H1 (cell line): ENCODE measurements around the gene CD72. TPM values are rescaled to one million over a fixed set of nuclear protein-coding genes. Genes with fewer than 3 reads are reported as not detected.

Experiments used
- CTCF ChIA-PET: fragments of 300-600 bp; sonication (Branson Sonifier 250); formaldehyde crosslinking; loops from one replicate; lab custom pipeline; 2021; ENCODE audit not compliant: partially characterized antibody; lab: Charles Lee
- POLR2A ChIA-PET: fragments of 300-600 bp; sonication (Branson Sonifier 250); formaldehyde crosslinking; loops from one replicate; lab custom pipeline; 2021; ENCODE audit warnings: inconsistent platforms; ENCODE audit not compliant: partially characterized antibody; lab: Charles Lee
- DNase-seq, 2 experiments: peaks; one replicate each; pipeline versions ENCODE4 v3.0.0 to v3.0.0-alpha.2; 2010 to 2022; ENCODE audit warnings: low spot score in 2 of 2, low read depth in 1 of 2, mixed read lengths in 1 of 2
- FAIRE-seq: peaks from 2 replicates; lab custom pipeline; 2011; peaks lifted over from hg19 to GRCh38; lab: Jason Lieb, UNC
- H2AFZ ChIP-seq: 2 replicates; pipeline ENCODE4 v1.8.1; 2012; ENCODE audit warnings: low read length, inconsistent platforms
- H2AK5ac ChIP-seq: 2 replicates; pipeline ENCODE4 v1.6.1; 2013; ENCODE audit warnings: low read depth, low read length
- H2BK120ac ChIP-seq: replicated peaks from 2 replicates; pipeline ENCODE3; 2013; ENCODE audit warnings: low read depth, low read length, inconsistent platforms
- H2BK12ac ChIP-seq: 2 replicates; pipeline ENCODE4 v1.6.1; 2013; ENCODE audit warnings: low read depth, low read length
- H2BK15ac ChIP-seq: 2 replicates; pipeline ENCODE4 v1.6.1; 2013; ENCODE audit warnings: low read length
- H2BK20ac ChIP-seq: 2 replicates; pipeline ENCODE4 v1.6.1; 2013; ENCODE audit warnings: low read length
- H2BK5ac ChIP-seq: 2 replicates; pipeline ENCODE4 v1.6.1; 2013; ENCODE audit warnings: low read depth, low read length
- H3K14ac ChIP-seq: 2 replicates; pipeline ENCODE4 v1.6.1; 2013; ENCODE audit warnings: inconsistent platforms; ENCODE audit not compliant: insufficient read length
- H3K18ac ChIP-seq: 2 replicates; pipeline ENCODE4 v1.6.1; 2013; ENCODE audit warnings: low read length; ENCODE audit errors: extremely low read depth
- H3K23ac ChIP-seq: 2 replicates; pipeline ENCODE4 v1.6.1; 2013; ENCODE audit warnings: inconsistent platforms; ENCODE audit not compliant: insufficient read length
- H3K23me2 ChIP-seq: 2 replicates; pipeline ENCODE4 v1.6.1; 2013; ENCODE audit warnings: low read depth, low read length
- H3K27ac ChIP-seq: 2 replicates; pipeline ENCODE4 v1.6.1; 2011; ENCODE audit warnings: low read depth, low read length, inconsistent platforms
- H3K27me3 ChIP-seq, 4 experiments: replicated peaks in 1 of 4; 1 replicate in 1 of 4; 2 replicates in 3 of 4; pipeline versions ENCODE4 v1.6.1 to v1.8.1; 2011 to 2013; ENCODE audit warnings: low read length in 3 of 4, mild to moderate bottlenecking in 3 of 4, inconsistent platforms in 2 of 4, mixed read lengths in 2 of 4, moderate library complexity in 1 of 4; ENCODE audit not compliant: control insufficient read depth in 3 of 4, insufficient read depth in 3 of 4; ENCODE audit errors: extremely low read depth in 1 of 4
- H3K36me3 ChIP-seq, 4 experiments: 2 replicates each; pipeline versions ENCODE4 v1.6.1 to v1.8.1; 2011 to 2013; ENCODE audit warnings: mild to moderate bottlenecking in 4 of 4, low read length in 3 of 4, moderate library complexity in 2 of 4, control low read depth in 1 of 4, inconsistent platforms in 1 of 4; ENCODE audit not compliant: insufficient read depth in 4 of 4, control insufficient read depth in 2 of 4
- H3K4ac ChIP-seq: replicated peaks from 2 replicates; pipeline ENCODE3; 2013; ENCODE audit warnings: low read length, low read depth, mixed read lengths, inconsistent platforms; ENCODE audit not compliant: insufficient read length
- H3K4me1 ChIP-seq, 4 experiments: replicated peaks in 1 of 4; 1 replicate in 1 of 4; 2 replicates in 3 of 4; pipeline versions ENCODE4 v1.6.1 to v1.8.1; 2011 to 2013; ENCODE audit warnings: low read length in 3 of 4, inconsistent platforms in 2 of 4, mixed read lengths in 1 of 4; ENCODE audit not compliant: insufficient read depth in 4 of 4, control insufficient read depth in 3 of 4
- H3K4me2 ChIP-seq, 2 experiments: 2 replicates each; pipeline versions ENCODE4 v1.6.1 to v1.8.1; 2011 to 2013; ENCODE audit warnings: low read depth in 2 of 2, low read length in 2 of 2, control low read depth in 1 of 2, inconsistent platforms in 1 of 2, mild to moderate bottlenecking in 1 of 2; ENCODE audit not compliant: insufficient read depth in 1 of 2
- H3K4me3 ChIP-seq, 4 experiments: fragments of 200-600, 300-600 bp in 1 of 4; sonication (generic), shearing (Covaris generic), sonication (Bioruptor Twin) in 1 of 4; 2 replicates each; pipeline versions ENCODE4 v1.5.1 to v1.8.1; 2011 to 2016; ENCODE audit warnings: low read length in 4 of 4, low read depth in 3 of 4, control low read depth in 2 of 4, inconsistent platforms in 2 of 4, mild to moderate bottlenecking in 2 of 4, mixed read lengths in 1 of 4, moderate library complexity in 1 of 4; ENCODE audit not compliant: insufficient read depth in 2 of 4; ENCODE audit errors: extremely low read depth in 1 of 4
- H3K56ac ChIP-seq: replicated peaks from 2 replicates; pipeline ENCODE3; 2013; ENCODE audit warnings: low read depth, mild to moderate bottlenecking, mixed read lengths, low read length, inconsistent platforms; ENCODE audit not compliant: insufficient read length
- H3K79me1 ChIP-seq: 2 replicates; pipeline ENCODE4 v1.6.1; 2013; ENCODE audit warnings: low read depth, low read length, control low read depth
- H3K79me2 ChIP-seq, 2 experiments: 2 replicates each; pipeline versions ENCODE4 v1.6.1 to v1.8.1; 2012 to 2013; ENCODE audit warnings: low read length in 2 of 2, mild to moderate bottlenecking in 2 of 2, inconsistent platforms in 1 of 2; ENCODE audit not compliant: insufficient read depth in 2 of 2, control insufficient read depth in 1 of 2
- H3K9ac ChIP-seq, 4 experiments: replicated peaks in 1 of 4; 1 replicate in 1 of 4; 2 replicates in 3 of 4; pipeline versions ENCODE4 v1.6.1 to v1.8.1; 2011 to 2013; ENCODE audit warnings: low read depth in 3 of 4, low read length in 3 of 4, control low read depth in 2 of 4, mild to moderate bottlenecking in 2 of 4, moderate library complexity in 2 of 4, inconsistent platforms in 1 of 4; ENCODE audit errors: extremely low read depth in 1 of 4
- H3K9me3 ChIP-seq, 2 experiments: 2 replicates each; pipeline versions ENCODE4 v1.6.1 to v1.8.1; 2012 to 2013; ENCODE audit warnings: mild to moderate bottlenecking in 2 of 2, moderate library complexity in 2 of 2, control low read depth in 1 of 2, inconsistent platforms in 1 of 2, low read depth in 1 of 2, low read length in 1 of 2, mixed read lengths in 1 of 2; ENCODE audit not compliant: insufficient read depth in 2 of 2
- H4K20me1 ChIP-seq, 2 experiments: replicated peaks in 1 of 2; 2 replicates each; pipeline versions ENCODE3 to v1.8.1; 2011 to 2013; ENCODE audit warnings: inconsistent platforms in 2 of 2, low read length in 2 of 2, mild to moderate bottlenecking in 1 of 2; ENCODE audit not compliant: insufficient read depth in 2 of 2, control insufficient read depth in 1 of 2
- H4K5ac ChIP-seq: 2 replicates; pipeline ENCODE4 v1.6.1; 2013; ENCODE audit warnings: low read length, low read depth, mixed read lengths, inconsistent platforms; ENCODE audit not compliant: insufficient read length
- H4K8ac ChIP-seq: 2 replicates; pipeline ENCODE4 v1.8.0; 2013; ENCODE audit warnings: mild to moderate bottlenecking, moderate library complexity, low read length, inconsistent platforms; ENCODE audit not compliant: insufficient read depth; ENCODE audit errors: extremely low read depth
- H4K91ac ChIP-seq: replicated peaks from 2 replicates; pipeline ENCODE3; 2013; ENCODE audit warnings: low read length, mixed read lengths, inconsistent platforms; ENCODE audit not compliant: insufficient read length
- BCL11A ChIP-seq, 2 experiments: IDR thresholded peaks; one replicate each; pipeline ENCODE4 v1.6.1; 2011; ENCODE audit warnings: low read depth in 2 of 2, low read length in 2 of 2, mild to moderate bottlenecking in 2 of 2
- CHD2 ChIP-seq: IDR thresholded peaks from 2 replicates; pipeline ENCODE4 v1.6.1; 2012; ENCODE audit warnings: low read length, improper control_type of control experiment
- EP300 ChIP-seq, 2 experiments: IDR thresholded peaks; 1 replicate in 1 of 2; 2 replicates in 1 of 2; pipeline ENCODE4 v1.6.1; 2011 to 2012; ENCODE audit warnings: low read depth in 2 of 2, low read length in 2 of 2, mild to moderate bottlenecking in 2 of 2, borderline replicate concordance in 1 of 2, inconsistent platforms in 1 of 2, moderate library complexity in 1 of 2
- GABPA ChIP-seq: IDR thresholded peaks from 2 replicates; pipeline ENCODE4 v1.6.1; 2011; ENCODE audit warnings: mild to moderate bottlenecking, low read length, moderate library complexity, borderline replicate concordance; ENCODE audit not compliant: insufficient read depth
- JUN ChIP-seq: IDR thresholded peaks from 2 replicates; pipeline ENCODE4 v1.6.1; 2011; ENCODE audit warnings: low read depth, mild to moderate bottlenecking, improper control_type of control experiment, low read length
- SAP30 ChIP-seq: fragments of 300-600 bp; sonication (generic); IDR thresholded peaks from 2 replicates; pipeline ENCODE4 v1.7.1; 2012; ENCODE audit warnings: low read length, moderate library complexity, mild to moderate bottlenecking, inconsistent platforms; ENCODE audit not compliant: insufficient read depth, insufficient replicate concordance
- SP1 ChIP-seq: IDR thresholded peaks from 2 replicates; pipeline ENCODE4 v1.6.1; 2011; ENCODE audit warnings: low read depth, low read length
- SP4 ChIP-seq: IDR thresholded peaks from 2 replicates; pipeline ENCODE4 v1.6.1; 2012; ENCODE audit warnings: low read length, inconsistent platforms
- WGBS, 2 experiments: shearing (Covaris generic) in 1 of 2; methylation state at CpG; one replicate each; pipeline versions ENCODE4 v1.1.6 to v1.1.7; 2013 to 2015; ENCODE audit warnings: low lambda C conversion rate in 2 of 2, mixed read lengths in 2 of 2, inconsistent platforms in 1 of 2, low coverage in 1 of 2, missing lambda C conversion rate in 1 of 2; ENCODE audit not compliant: insufficient replicate concordance in 2 of 2, insufficient coverage in 1 of 2, insufficient read length in 1 of 2; ENCODE audit errors: extremely low coverage in 1 of 2, missing lambda C conversion rate in 1 of 2; 5-methylcytosine and 5-hydroxymethylcytosine counted together
- polyA plus RNA-seq, 7 experiments: library from polyadenylated mRNA; depleted of rRNA in 3 of 7; stranded (reverse) in 5 of 7; unstranded in 2 of 7; fragments of >200 nt in 5 of 7; fragments of 200-250 nt in 2 of 7; gene quantifications; 1 replicate in 5 of 7; 2 replicates in 1 of 7; 4 replicates in 1 of 7; pipeline versions ENCODE4 v1.2.1 to v1.2.3, GENCODE V29; 2011 to 2013; ENCODE audit warnings: missing spikeins in 2 of 7, mixed read lengths in 2 of 7
- total RNA-seq: library from RNA; stranded (reverse); fragmentation: NEBNext Ultra II Directional; extraction: Animal tissue kit (Norgen Biotek cat#: 25700); gene quantifications from 2 replicates; pipeline ENCODE4 v1.2.1, GENCODE V29; 2021
- TF ChIP-seq, protein P1 (sequence below): IDR thresholded peaks from 2 replicates; pipeline ENCODE4 v1.6.1; 2012; ENCODE audit warnings: inconsistent platforms

Gene CD72
- total and polyA plus RNA-seq, 2 of the 8 experiments (the other 6 are each of a cell fraction or from before 2014, with no cell fraction given), result 4.0 to 4.5 TPM

GRCh38 chr9:35561468-35562261 is 56.5 kb downstream of the CD72 start:
- H3K27ac ChIP-seq, result no peak overlapping the region
- no peak for FAIRE-seq
- CTCF ChIA-PET, result interaction anchor here (0.8 to 18.3 kb wide), 5 partner anchors 8 to 146 kb away, joined by 4 to 181 read pairs (median 5); no protein-coding TSS in a partner anchor
- H3K9ac ChIP-seq, result no peak overlapping the region
- no peaks in the 10 kb centered on the region; the same call in 1 of the 2 replicates for H3K23me2 ChIP-seq
- H4K91ac ChIP-seq, result no peak overlapping the region
- no peak overlapping the region for H4K5ac ChIP-seq
- H3K79me2 ChIP-seq, result no peaks in the 10 kb centered on the region
- H4K8ac ChIP-seq, result no peak overlapping the region
- H3K36me3 ChIP-seq, result no peaks in the 10 kb centered on the region
- POLR2A ChIA-PET, result interaction anchor here (0.9 to 1.6 kb wide), 3 partner anchors 8 to 72 kb away, joined by 3 read pairs; partner anchors contain the start of gene RUSC2
- DNase-seq, result no peak
- H3K18ac ChIP-seq, result no peak overlapping the region
- no peak overlapping the region for H2BK15ac ChIP-seq
- no peak overlapping the region for H2BK20ac ChIP-seq
- peaks cover 0 to 2% of the 10 kb centered on the region in 2 experiments for H4K20me1 ChIP-seq
- H2BK12ac ChIP-seq, result no peak overlapping the region
- peaks cover 0 to 3% (median 0%) of the 10 kb centered on the region in 4 experiments; a peak in 1 of 7 replicates for H3K4me1 ChIP-seq
- no peak overlapping the region for H2BK5ac ChIP-seq
- no peak overlapping the region for H3K23ac ChIP-seq
- WGBS, 2 experiments, result 86% methylated on average over 6 of the region's 6 CpGs; no CpG with 5 or more reads in 1 of the 2 experiments
- H3K14ac ChIP-seq, result no peak overlapping the region
- no peak overlapping the region for H3K4me2 ChIP-seq
- H3K27me3 ChIP-seq, result no peaks in the 10 kb centered on the region
- no peak overlapping the region for H3K56ac ChIP-seq
- H3K4ac ChIP-seq, result no peak overlapping the region
- H3K79me1 ChIP-seq, result no peaks in the 10 kb centered on the region
- H2AFZ ChIP-seq, result no peak overlapping the region
- H3K9me3 ChIP-seq, result no peaks in the 10 kb centered on the region
- no peak overlapping the region for H2BK120ac ChIP-seq
- no peak overlapping the region for H2AK5ac ChIP-seq
- no peak overlapping the region for H3K4me3 ChIP-seq
- TF ChIP-seq SP1 (no peak), BCL11A (IDR thresholded peaks at IDR 0.05; ENCODE audit: low read depth in 2 of 2, low read length in 2 of 2) (no peak), JUN (no peak), GABPA (no peak), EP300 (IDR thresholded peaks at IDR 0.05; ENCODE audit: borderline replicate concordance in 1 of 2, low read depth in 2 of 2, low read length in 2 of 2) (no peak), SAP30 (no peak), SP4 (no peak), CHD2 (no peak)
- TF ChIP-seq, protein P1, sequence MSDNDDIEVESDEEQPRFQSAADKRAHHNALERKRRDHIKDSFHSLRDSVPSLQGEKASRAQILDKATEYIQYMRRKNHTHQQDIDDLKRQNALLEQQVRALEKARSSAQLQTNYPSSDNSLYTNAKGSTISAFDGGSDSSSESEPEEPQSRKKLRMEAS, result no peak
